GM12892 (cell line): Measurements from ENCODE around the gene SUSD4.

Experiments
- POLR2A ChIP-seq: IDR thresholded peaks from 2 replicates; pipeline ENCODE4 v1.6.1; 2011; ENCODE audit warnings: low read depth, low read length, control low read depth
- POLR2AphosphoS5 ChIP-seq: IDR thresholded peaks from 2 replicates; pipeline ENCODE4 v1.6.1; 2011; ENCODE audit warnings: low read depth, low read length, control low read depth
- TAF1 ChIP-seq: IDR thresholded peaks from 2 replicates; pipeline ENCODE4 v1.6.1; 2011; ENCODE audit warnings: low read depth, mild to moderate bottlenecking, control low read depth, low read length, borderline replicate concordance

GRCh38 chr1:223222377-223222776 lies 141.6 kb downstream of the SUSD4 start:
- no peak for TF ChIP-seq POLR2A
- no peak for TF ChIP-seq TAF1
- no peak for TF ChIP-seq POLR2AphosphoS5
